GM18858 (cell line): ENCODE data around the gene WDR5.

Source experiments
- ATAC-seq: cut with Tn5 transposase; IDR thresholded peaks from one replicate; pipeline ENCODE4 v1.9.1; 2021; ENCODE audit not compliant: unreplicated experiment

WDR5 gene

GRCh38 chr9:134131471-134132207 is 4.2 kb upstream of the WDR5 start:
- no peak for ATAC-seq

- ATAC-seq: no peak
These were observed 3.5 kb upstream of the WDR5 start for GRCh38 chr9:134132208-134132870.

- no peak for ATAC-seq
These were observed 936 bp upstream of the WDR5 start for GRCh38 chr9:134134949-134135342.

- no peak for ATAC-seq
These were observed 475 bp downstream of the WDR5 start for GRCh38 chr9:134136118-134136995.

- ATAC-seq: no peak
These were observed 1.1 kb downstream of the WDR5 start for GRCh38 chr9:134136996-134137299.

- ATAC-seq: no peak
These were observed 2.4 kb downstream of the WDR5 start for GRCh38 chr9:134138292-134138691.

- no peak for ATAC-seq
These were observed 3.2 kb downstream of the WDR5 start for GRCh38 chr9:134139081-134139480.

- ATAC-seq: no peak
These were observed 6.0 kb downstream of the WDR5 start for GRCh38 chr9:134141906-134142305.

GRCh38 chr9:134144801-134145200 is 8.9 kb downstream of the WDR5 start:
- ATAC-seq: no peak

GRCh38 chr9:134145262-134145661 is 9.4 kb downstream of the WDR5 start:
- no peak for ATAC-seq

GRCh38 chr9:134146774-134147493 is 11.1 kb downstream of the WDR5 start:
- no peak for ATAC-seq

GRCh38 chr9:134149380-134149779 is 13.5 kb downstream of the WDR5 start:
- no peak for ATAC-seq

GRCh38 chr9:134150557-134151214 is 14.8 kb downstream of the WDR5 start:
- ATAC-seq: no peak

- no peak for ATAC-seq
These were observed 16.2 kb downstream of the WDR5 start for GRCh38 chr9:134152022-134152448.

- ATAC-seq: no peak
These were observed 16.6 kb downstream of the WDR5 start for GRCh38 chr9:134152488-134152887.

- ATAC-seq: no peak
These were observed 17.6 kb downstream of the WDR5 start for GRCh38 chr9:134153450-134153849.

- no peak for ATAC-seq
These were observed 18.4 kb downstream of the WDR5 start for GRCh38 chr9:134154262-134154701.

GRCh38 chr9:134155812-134156377 is 20.0 kb downstream of the WDR5 start:
- no peak for ATAC-seq

GRCh38 chr9:134156564-134157377 is 20.9 kb downstream of the WDR5 start:
- no peak for ATAC-seq
